ENCODE measurements around the gene PPP6R2. TPM values are rescaled to one million over a fixed set of nuclear protein-coding genes. Genes with fewer than 3 reads are reported as not detected.
A peak's percentile ranks its signal among the peaks of the same experiment; 100 is the strongest.
"Not testable (repeated sequence)": the region's sequence is repeated elsewhere in the genome, so short reads cannot be mapped to it uniquely, and the experiment has no call there.

The PPP6R2 gene
- total and polyA plus RNA-seq, 4 donors, result 35.2 to 70.0 (median 46.6) TPM

- Histone ChIP-seq H3K27me3 (ENCODE audit: control insufficient read depth in 3 of 3, insufficient read depth in 3 of 3, low read length in 2 of 3) (no peaks in the 10 kb centered on the region), H3K27ac (ENCODE audit: low read depth in 1 of 2, low read length in 1 of 2) (no peak overlapping the region), H3K4me3 (no peak overlapping the region), H3K36me3 (ENCODE audit: control insufficient read depth in 4 of 4, insufficient read depth in 4 of 4, low read length in 4 of 4) (peaks cover 2 to 25% (median 13%) of the 10 kb centered on the region in 4 donors), H3K9me3 (ENCODE audit: control insufficient read depth in 4 of 4, insufficient read depth in 3 of 4, low read length in 3 of 4) (no peaks in the 10 kb centered on the region), H3K4me1 (ENCODE audit: control insufficient read depth in 5 of 5, insufficient read depth in 5 of 5, low read length in 5 of 5) (peaks cover 0 to 9% (median 0%) of the 10 kb centered on the region in 5 donors), H3K9ac (ENCODE audit: insufficient read depth in 1 of 2, low read length in 2 of 2) (no peak overlapping the region)
- DNase-seq (no peak), ATAC-seq (ENCODE audit: insufficient read depth, low FRiP score) (no peak)
- no peak for TF ChIP-seq CTCF (IDR thresholded peaks at IDR 0.05; ENCODE audit: control extremely low read depth, extremely low read depth)
- 69 to 75% methylated on average over 6 of the region's 6 CpGs for WGBS, 2 donors
Measured at GRCh38 chr22:50396751-50397370, 53.7 kb downstream of the PPP6R2 start.

- H3K27me3 ChIP-seq (ENCODE audit: control insufficient read depth in 3 of 3, insufficient read depth in 3 of 3, low read length in 2 of 3); DNase-seq; H3K4me3 ChIP-seq; ATAC-seq (ENCODE audit: insufficient read depth, low FRiP score); H3K4me1 ChIP-seq (ENCODE audit: control insufficient read depth in 5 of 5, insufficient read depth in 5 of 5, low read length in 5 of 5); H3K9me3 ChIP-seq (ENCODE audit: control insufficient read depth in 4 of 4, insufficient read depth in 3 of 4, low read length in 3 of 4); H3K9ac ChIP-seq (ENCODE audit: insufficient read depth in 1 of 2, low read length in 2 of 2); H3K27ac ChIP-seq (ENCODE audit: low read depth in 1 of 2, low read length in 1 of 2): not testable (repeated sequence)
- peaks cover 2 to 23% (median 13%) of the 10 kb centered on the region in 4 donors for H3K36me3 ChIP-seq (ENCODE audit: control insufficient read depth in 4 of 4, insufficient read depth in 4 of 4, low read length in 4 of 4)
- 82 to 85% methylated on average over 3 to 4 of the region's 4 CpGs for WGBS, 2 donors
Measured at GRCh38 chr22:50397371-50398060, 54.4 kb downstream of the PPP6R2 start.

- WGBS, 2 donors, result 71 to 82% methylated on average over 15 of the region's 15 CpGs
- Histone ChIP-seq H3K9me3 (ENCODE audit: control insufficient read depth in 4 of 4, insufficient read depth in 3 of 4, low read length in 3 of 4) (no peaks in the 10 kb centered on the region), H3K27me3 (ENCODE audit: control insufficient read depth in 3 of 3, insufficient read depth in 3 of 3, low read length in 2 of 3) (no peaks in the 10 kb centered on the region), H3K4me3 (no peak overlapping the region), H3K4me1 (ENCODE audit: control insufficient read depth in 5 of 5, insufficient read depth in 5 of 5, low read length in 5 of 5) (peaks cover 0 to 16% (median 5%) of the 10 kb centered on the region in 5 donors), H3K36me3 (ENCODE audit: control insufficient read depth in 4 of 4, insufficient read depth in 4 of 4, low read length in 4 of 4) (peaks cover 0 to 19% (median 7%) of the 10 kb centered on the region in 4 donors), H3K9ac (ENCODE audit: insufficient read depth in 1 of 2, low read length in 2 of 2) (no peak overlapping the region), H3K27ac (ENCODE audit: low read depth in 1 of 2, low read length in 1 of 2) (peak overlapping the region in 1 of 2 donors; percentile 76)
- no peak for TF ChIP-seq CTCF (IDR thresholded peaks at IDR 0.05; ENCODE audit: control extremely low read depth, extremely low read depth)
- no peak for ATAC-seq (ENCODE audit: insufficient read depth, low FRiP score)
- no peak for DNase-seq
Measured at GRCh38 chr22:50398831-50399648, 55.9 kb downstream of the PPP6R2 start.
